Measurements from ENCODE around the gene LRRK2.

LRRK2 gene

GRCh38 chr12:40338071-40338470 is 113.3 kb downstream of the LRRK2 start:
- H3K4me3 ChIP-seq (ENCODE audit: low read depth, low read length) = no peak overlapping the region
- H3K4me1 ChIP-seq (ENCODE audit: control insufficient read depth, insufficient read depth, low read length) = no peaks in the 10 kb centered on the region
- H3K27ac ChIP-seq (ENCODE audit: extremely low read depth, low read depth, low read length) = no peak overlapping the region
- CTCF ChIA-PET = interaction anchor here (0.6 to 1.5 kb wide), 6 partner anchors 9 to 631 kb away, joined by 3 to 7 read pairs (median 4); no protein-coding TSS in a partner anchor
- TF ChIP-seq ZNF174 (tag by site-specific recombination; IDR thresholded peaks at IDR 0.05) (no peak), ZNF473 (tag by site-specific recombination; IDR thresholded peaks at IDR 0.05) (no peak), ZNF677 (tag by site-specific recombination; IDR thresholded peaks at IDR 0.05) (no peak), ZNF701 (tag by site-specific recombination; IDR thresholded peaks at IDR 0.05) (no peak), ATF2 (tag by site-specific recombination; IDR thresholded peaks at IDR 0.05; ENCODE audit: low read depth) (no peak), ZNF596 (tag by site-specific recombination; IDR thresholded peaks at IDR 0.05) (no peak), ZSCAN23 (tag by site-specific recombination; IDR thresholded peaks at IDR 0.05) (no peak), ZNF19 (tag by site-specific recombination; IDR thresholded peaks at IDR 0.05; ENCODE audit: low read depth) (no peak), ZNF157 (tag by site-specific recombination; IDR thresholded peaks at IDR 0.05) (no peak), ZNF623 (tag by site-specific recombination; IDR thresholded peaks at IDR 0.05) (no peak), ZBTB49 (tag by site-specific recombination; IDR thresholded peaks at IDR 0.05; ENCODE audit: low read depth) (no peak), KLF1 (tag by site-specific recombination; IDR thresholded peaks at IDR 0.05) (no peak), ZNF10 (tag by site-specific recombination; IDR thresholded peaks at IDR 0.05) (no peak), HOXA7 (CRISPR knock-in tag; IDR thresholded peaks at IDR 0.05; ENCODE audit: borderline replicate concordance) (no peak), ZNF510 (tag by site-specific recombination; IDR thresholded peaks at IDR 0.05; ENCODE audit: insufficient replicate concordance) (no peak), ZNF529 (tag by site-specific recombination; IDR thresholded peaks at IDR 0.05; ENCODE audit: insufficient replicate concordance) (no peak), PRDM6 (tag by site-specific recombination; IDR thresholded peaks at IDR 0.05) (no peak), ZNF121 (tag by site-specific recombination; IDR thresholded peaks at IDR 0.05) (no peak)
- TF ChIP-seq, protein P1, sequence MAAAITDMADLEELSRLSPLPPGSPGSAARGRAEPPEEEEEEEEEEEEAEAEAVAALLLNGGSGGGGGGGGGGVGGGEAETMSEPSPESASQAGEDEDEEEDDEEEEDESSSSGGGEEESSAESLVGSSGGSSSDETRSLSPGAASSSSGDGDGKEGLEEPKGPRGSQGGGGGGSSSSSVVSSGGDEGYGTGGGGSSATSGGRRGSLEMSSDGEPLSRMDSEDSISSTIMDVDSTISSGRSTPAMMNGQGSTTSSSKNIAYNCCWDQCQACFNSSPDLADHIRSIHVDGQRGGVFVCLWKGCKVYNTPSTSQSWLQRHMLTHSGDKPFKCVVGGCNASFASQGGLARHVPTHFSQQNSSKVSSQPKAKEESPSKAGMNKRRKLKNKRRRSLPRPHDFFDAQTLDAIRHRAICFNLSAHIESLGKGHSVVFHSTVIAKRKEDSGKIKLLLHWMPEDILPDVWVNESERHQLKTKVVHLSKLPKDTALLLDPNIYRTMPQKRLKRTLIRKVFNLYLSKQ (tag by site-specific recombination; IDR thresholded peaks at IDR 0.05; ENCODE audit: borderline replicate concordance) = no peak
- H3K36me3 ChIP-seq (ENCODE audit: control insufficient read depth in 2 of 2, insufficient read depth in 1 of 2, low read length in 2 of 2) = no peaks in the 10 kb centered on the region
- no peaks in the 10 kb centered on the region for H3K9me3 ChIP-seq (ENCODE audit: control insufficient read depth, insufficient read depth, low read depth, low read length)
- POLR2A ChIA-PET = no interaction called here

GRCh38 chr12:40338621-40339020 is 113.8 kb downstream of the LRRK2 start:
- CTCF ChIA-PET = interaction anchor here (0.6 to 1.5 kb wide), 3 partner anchors 8 to 630 kb away, joined by 3 to 4 read pairs (median 4); no protein-coding TSS in a partner anchor
- POLR2A ChIA-PET = no interaction called here
- TF ChIP-seq ZNF530 (tag by site-specific recombination; IDR thresholded peaks at IDR 0.05; ENCODE audit: low read depth) = no peak
- TF ChIP-seq ZFP37 (tag by site-specific recombination; IDR thresholded peaks at IDR 0.05) = no peak
- TF ChIP-seq, protein P2, sequence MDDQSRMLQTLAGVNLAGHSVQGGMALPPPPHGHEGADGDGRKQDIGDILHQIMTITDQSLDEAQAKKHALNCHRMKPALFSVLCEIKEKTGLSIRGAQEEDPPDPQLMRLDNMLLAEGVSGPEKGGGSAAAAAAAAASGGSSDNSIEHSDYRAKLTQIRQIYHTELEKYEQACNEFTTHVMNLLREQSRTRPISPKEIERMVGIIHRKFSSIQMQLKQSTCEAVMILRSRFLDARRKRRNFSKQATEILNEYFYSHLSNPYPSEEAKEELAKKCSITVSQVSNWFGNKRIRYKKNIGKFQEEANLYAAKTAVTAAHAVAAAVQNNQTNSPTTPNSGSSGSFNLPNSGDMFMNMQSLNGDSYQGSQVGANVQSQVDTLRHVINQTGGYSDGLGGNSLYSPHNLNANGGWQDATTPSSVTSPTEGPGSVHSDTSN (CRISPR knock-in tag; IDR thresholded peaks at IDR 0.05) = no peak
- TF ChIP-seq ZNF544 (tag by site-specific recombination; IDR thresholded peaks at IDR 0.05) = no peak
- TF ChIP-seq ATF2 (tag by site-specific recombination; IDR thresholded peaks at IDR 0.05; ENCODE audit: low read depth) = no peak
- TF ChIP-seq GFI1B (tag by site-specific recombination; IDR thresholded peaks at IDR 0.05) = no peak
- TF ChIP-seq KLF10 (tag by site-specific recombination; IDR thresholded peaks at IDR 0.05) = no peak
- TF ChIP-seq ZNF174 (tag by site-specific recombination; IDR thresholded peaks at IDR 0.05) = no peak

More at GRCh38 chr12:40338621-40339020, 113.8 kb downstream of the LRRK2 start:
- no peaks in the 10 kb centered on the region for H3K4me1 ChIP-seq (ENCODE audit: control insufficient read depth, insufficient read depth, low read length)
- no peak overlapping the region for H3K27ac ChIP-seq (ENCODE audit: extremely low read depth, low read depth, low read length)
- no peak overlapping the region for H3K4me3 ChIP-seq (ENCODE audit: low read depth, low read length)
- no peaks in the 10 kb centered on the region for H3K36me3 ChIP-seq (ENCODE audit: control insufficient read depth in 2 of 2, insufficient read depth in 1 of 2, low read length in 2 of 2)
- no peaks in the 10 kb centered on the region for H3K9me3 ChIP-seq (ENCODE audit: control insufficient read depth, insufficient read depth, low read depth, low read length)
